WTC11 (cell line): Measurements from ENCODE around the gene COL4A1. TPM values are rescaled to one million over a fixed set of nuclear protein-coding genes. Genes with fewer than 3 reads are reported as not detected.

Experiments used
- ATAC-seq: fragments of 200-7000 bp; cut with Tn5 transposase; 2 replicates; pipeline ENCODE4 v1.10.0; 2021; ENCODE audit warnings: mild to moderate bottlenecking, moderate library complexity
- CTCF ChIA-PET: fragments of 300-600 bp; sonication (Branson Sonifier 250); formaldehyde crosslinking; loops from one replicate; lab custom pipeline; 2021; ENCODE audit warnings: antibody characterized with exemption; lab: Charles Lee
- POLR2A ChIA-PET: fragments of 350-600 bp; sonication (Branson Sonifier 250); formaldehyde crosslinking; loops from one replicate; lab custom pipeline; 2021; ENCODE audit warnings: antibody characterized with exemption; lab: Charles Lee
- DNase-seq: peaks from one replicate; pipeline ENCODE4 v3.0.0; 2021; ENCODE audit warnings: low spot score
- H3K27ac Mint-ChIP-seq: 2 replicates; pipeline ENCODE4 v1.8.0; 2021; ENCODE audit warnings: mixed read lengths
- H3K27me3 Mint-ChIP-seq: 2 replicates; pipeline ENCODE4 v1.8.0; 2021; ENCODE audit warnings: low read depth, mild to moderate bottlenecking, moderate library complexity, mixed read lengths
- H3K36me3 Mint-ChIP-seq: 2 replicates; pipeline ENCODE4 v1.8.0; 2021; ENCODE audit warnings: mixed read lengths
- H3K4me1 Mint-ChIP-seq: 2 replicates; pipeline ENCODE4 v1.8.0; 2022; ENCODE audit warnings: mixed read lengths
- H3K4me3 Mint-ChIP-seq: 2 replicates; pipeline ENCODE4 v1.8.0; 2021; ENCODE audit warnings: mild to moderate bottlenecking, moderate library complexity, mixed read lengths
- H3K9me3 Mint-ChIP-seq: 2 replicates; pipeline ENCODE4 v1.8.0; 2021; ENCODE audit warnings: mixed read lengths
- EMX1 ChIP-seq: fragments of 250-450 bp; sonication (Bioruptor Pico); IDR thresholded peaks from 2 replicates; pipeline ENCODE4 v1.8.0; 2021; ENCODE audit warnings: mild to moderate bottlenecking
- KAT7 ChIP-seq: sonication (generic); formaldehyde crosslinking; IDR thresholded peaks from 2 replicates; pipeline ENCODE4 v1.8.1; 2023; ENCODE audit warnings: missing genetic modification reagents, mild to moderate bottlenecking, borderline replicate concordance
- ZNF121 ChIP-seq: sonication (generic); formaldehyde crosslinking; IDR thresholded peaks from 2 replicates; pipeline ENCODE4 v1.8.0; 2023; ENCODE audit warnings: missing genetic modification reagents
- ZNF263 ChIP-seq: sonication (generic); formaldehyde crosslinking; IDR thresholded peaks from 2 replicates; pipeline ENCODE4 v1.8.1; 2022; ENCODE audit warnings: low read depth, mild to moderate bottlenecking, moderate library complexity, missing genetic modification reagents
- total RNA-seq: library from RNA; stranded (reverse); gene quantifications from 3 replicates; pipeline ENCODE4 v1.2.3, GENCODE V29; 2021
- TF ChIP-seq, protein P1 (sequence below): sonication (generic); formaldehyde crosslinking; IDR thresholded peaks from 2 replicates; pipeline ENCODE4 v1.8.0; 2023; ENCODE audit warnings: missing genetic modification reagents, mild to moderate bottlenecking, borderline replicate concordance
- TF ChIP-seq, protein P2 (sequence below): fragments of 250-450 bp; sonication (Bioruptor Pico); IDR thresholded peaks from 2 replicates; pipeline ENCODE4 v1.9.0; 2021; ENCODE audit warnings: mild to moderate bottlenecking
- TF ChIP-seq, protein P3 (sequence below): sonication (generic); formaldehyde crosslinking; IDR thresholded peaks from 2 replicates; pipeline ENCODE4 v1.8.1; 2022; ENCODE audit warnings: low read depth, missing genetic modification reagents, borderline replicate concordance
- TF ChIP-seq, protein P4 (sequence below): fragments of 250-450 bp; sonication (Bioruptor Pico); IDR thresholded peaks from 2 replicates; pipeline ENCODE4 v1.9.0; 2021; ENCODE audit warnings: mild to moderate bottlenecking, borderline replicate concordance
- TF ChIP-seq, protein P5 (sequence below): sonication (generic); formaldehyde crosslinking; IDR thresholded peaks from 2 replicates; pipeline ENCODE4 v1.8.0; 2023; ENCODE audit warnings: mild to moderate bottlenecking, missing genetic modification reagents

Gene COL4A1
- total RNA-seq, 1 experiment from 2014 or later = 89.6 TPM

DNA sequence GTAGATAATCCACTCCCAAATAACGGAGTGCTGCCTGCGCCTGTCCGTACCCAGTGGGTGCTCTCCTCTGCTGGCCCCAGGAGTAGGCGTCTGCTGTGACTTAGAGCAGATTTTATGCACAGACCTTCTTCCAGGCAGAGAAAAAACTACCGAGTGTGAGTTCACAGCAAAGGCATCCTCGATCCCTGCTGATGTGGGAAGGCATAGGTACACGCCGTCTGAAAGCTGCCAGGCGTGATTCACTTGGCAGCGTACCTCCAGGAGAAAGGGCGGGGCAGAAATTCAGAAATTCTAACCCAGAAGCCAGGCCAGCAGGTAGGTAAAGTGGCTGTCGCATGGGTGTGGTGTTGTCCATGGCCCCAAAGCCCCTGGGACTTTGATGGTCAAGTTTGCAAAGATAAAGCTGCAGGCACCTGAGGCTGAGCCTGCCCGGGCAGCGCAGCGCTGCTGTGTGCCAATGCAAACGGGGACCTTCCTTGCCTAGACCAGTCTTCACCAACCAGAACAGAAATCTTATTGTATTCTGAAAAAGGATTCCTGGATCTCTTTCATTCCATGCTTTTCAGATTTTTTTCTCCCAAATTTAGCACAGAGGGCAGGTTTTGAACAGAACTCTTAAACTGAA, 36.4 kb upstream of the COL4A1 start (continued):
- TF ChIP-seq, protein P1, sequence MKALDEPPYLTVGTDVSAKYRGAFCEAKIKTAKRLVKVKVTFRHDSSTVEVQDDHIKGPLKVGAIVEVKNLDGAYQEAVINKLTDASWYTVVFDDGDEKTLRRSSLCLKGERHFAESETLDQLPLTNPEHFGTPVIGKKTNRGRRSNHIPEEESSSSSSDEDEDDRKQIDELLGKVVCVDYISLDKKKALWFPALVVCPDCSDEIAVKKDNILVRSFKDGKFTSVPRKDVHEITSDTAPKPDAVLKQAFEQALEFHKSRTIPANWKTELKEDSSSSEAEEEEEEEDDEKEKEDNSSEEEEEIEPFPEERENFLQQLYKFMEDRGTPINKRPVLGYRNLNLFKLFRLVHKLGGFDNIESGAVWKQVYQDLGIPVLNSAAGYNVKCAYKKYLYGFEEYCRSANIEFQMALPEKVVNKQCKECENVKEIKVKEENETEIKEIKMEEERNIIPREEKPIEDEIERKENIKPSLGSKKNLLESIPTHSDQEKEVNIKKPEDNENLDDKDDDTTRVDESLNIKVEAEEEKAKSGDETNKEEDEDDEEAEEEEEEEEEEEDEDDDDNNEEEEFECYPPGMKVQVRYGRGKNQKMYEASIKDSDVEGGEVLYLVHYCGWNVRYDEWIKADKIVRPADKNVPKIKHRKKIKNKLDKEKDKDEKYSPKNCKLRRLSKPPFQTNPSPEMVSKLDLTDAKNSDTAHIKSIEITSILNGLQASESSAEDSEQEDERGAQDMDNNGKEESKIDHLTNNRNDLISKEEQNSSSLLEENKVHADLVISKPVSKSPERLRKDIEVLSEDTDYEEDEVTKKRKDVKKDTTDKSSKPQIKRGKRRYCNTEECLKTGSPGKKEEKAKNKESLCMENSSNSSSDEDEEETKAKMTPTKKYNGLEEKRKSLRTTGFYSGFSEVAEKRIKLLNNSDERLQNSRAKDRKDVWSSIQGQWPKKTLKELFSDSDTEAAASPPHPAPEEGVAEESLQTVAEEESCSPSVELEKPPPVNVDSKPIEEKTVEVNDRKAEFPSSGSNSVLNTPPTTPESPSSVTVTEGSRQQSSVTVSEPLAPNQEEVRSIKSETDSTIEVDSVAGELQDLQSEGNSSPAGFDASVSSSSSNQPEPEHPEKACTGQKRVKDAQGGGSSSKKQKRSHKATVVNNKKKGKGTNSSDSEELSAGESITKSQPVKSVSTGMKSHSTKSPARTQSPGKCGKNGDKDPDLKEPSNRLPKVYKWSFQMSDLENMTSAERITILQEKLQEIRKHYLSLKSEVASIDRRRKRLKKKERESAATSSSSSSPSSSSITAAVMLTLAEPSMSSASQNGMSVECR (CRISPR knock-in tag) = no peak
- TF ChIP-seq, protein P2, sequence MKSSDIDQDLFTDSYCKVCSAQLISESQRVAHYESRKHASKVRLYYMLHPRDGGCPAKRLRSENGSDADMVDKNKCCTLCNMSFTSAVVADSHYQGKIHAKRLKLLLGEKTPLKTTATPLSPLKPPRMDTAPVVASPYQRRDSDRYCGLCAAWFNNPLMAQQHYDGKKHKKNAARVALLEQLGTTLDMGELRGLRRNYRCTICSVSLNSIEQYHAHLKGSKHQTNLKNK = no peak
- TF ChIP-seq ZNF263 (CRISPR knock-in tag) = no peak
- TF ChIP-seq KAT7 (CRISPR knock-in tag) = no peak
- TF ChIP-seq EMX1 (CRISPR knock-in tag) = no peak
- TF ChIP-seq, protein P3, sequence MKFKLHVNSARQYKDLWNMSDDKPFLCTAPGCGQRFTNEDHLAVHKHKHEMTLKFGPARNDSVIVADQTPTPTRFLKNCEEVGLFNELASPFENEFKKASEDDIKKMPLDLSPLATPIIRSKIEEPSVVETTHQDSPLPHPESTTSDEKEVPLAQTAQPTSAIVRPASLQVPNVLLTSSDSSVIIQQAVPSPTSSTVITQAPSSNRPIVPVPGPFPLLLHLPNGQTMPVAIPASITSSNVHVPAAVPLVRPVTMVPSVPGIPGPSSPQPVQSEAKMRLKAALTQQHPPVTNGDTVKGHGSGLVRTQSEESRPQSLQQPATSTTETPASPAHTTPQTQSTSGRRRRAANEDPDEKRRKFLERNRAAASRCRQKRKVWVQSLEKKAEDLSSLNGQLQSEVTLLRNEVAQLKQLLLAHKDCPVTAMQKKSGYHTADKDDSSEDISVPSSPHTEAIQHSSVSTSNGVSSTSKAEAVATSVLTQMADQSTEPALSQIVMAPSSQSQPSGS (CRISPR knock-in tag) = no peak

DNA sequence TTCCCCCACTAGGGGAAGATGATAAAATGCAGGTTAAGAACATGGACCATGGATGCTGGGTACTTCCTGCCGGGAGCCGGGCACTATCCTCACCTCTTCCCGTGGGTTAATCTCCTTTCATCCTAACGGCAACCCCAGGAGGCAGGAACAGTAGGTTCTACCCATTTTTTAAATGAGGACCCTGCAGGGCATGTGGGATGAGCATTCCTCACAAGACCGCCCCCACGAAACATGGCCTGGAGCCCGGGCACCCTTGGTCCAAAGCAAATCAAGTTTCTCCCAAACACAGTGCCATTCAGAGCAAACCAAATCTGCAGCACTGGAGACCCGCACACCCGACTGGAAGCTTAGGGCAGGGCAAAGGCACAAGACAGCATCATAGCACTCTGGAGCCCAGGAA, 35.5 kb upstream of the COL4A1 start:
- ATAC-seq (no peak), DNase-seq (no peak)
- Mint-ChIP-seq H3K4me3 (no peak overlapping the region), H3K9me3 (peaks cover 4% of the 10 kb centered on the region), H3K27me3 (no peaks in the 10 kb centered on the region), H3K4me1 (peaks cover 38% of the 10 kb centered on the region), H3K27ac (no peak overlapping the region), H3K36me3 (no peaks in the 10 kb centered on the region)
- ChIA-PET CTCF (interaction anchor here (3.2 kb wide), 1 partner anchor 10 kb away, joined by 16 read pairs; no protein-coding TSS in a partner anchor), POLR2A (no interaction called here)
- TF ChIP-seq, protein P4, sequence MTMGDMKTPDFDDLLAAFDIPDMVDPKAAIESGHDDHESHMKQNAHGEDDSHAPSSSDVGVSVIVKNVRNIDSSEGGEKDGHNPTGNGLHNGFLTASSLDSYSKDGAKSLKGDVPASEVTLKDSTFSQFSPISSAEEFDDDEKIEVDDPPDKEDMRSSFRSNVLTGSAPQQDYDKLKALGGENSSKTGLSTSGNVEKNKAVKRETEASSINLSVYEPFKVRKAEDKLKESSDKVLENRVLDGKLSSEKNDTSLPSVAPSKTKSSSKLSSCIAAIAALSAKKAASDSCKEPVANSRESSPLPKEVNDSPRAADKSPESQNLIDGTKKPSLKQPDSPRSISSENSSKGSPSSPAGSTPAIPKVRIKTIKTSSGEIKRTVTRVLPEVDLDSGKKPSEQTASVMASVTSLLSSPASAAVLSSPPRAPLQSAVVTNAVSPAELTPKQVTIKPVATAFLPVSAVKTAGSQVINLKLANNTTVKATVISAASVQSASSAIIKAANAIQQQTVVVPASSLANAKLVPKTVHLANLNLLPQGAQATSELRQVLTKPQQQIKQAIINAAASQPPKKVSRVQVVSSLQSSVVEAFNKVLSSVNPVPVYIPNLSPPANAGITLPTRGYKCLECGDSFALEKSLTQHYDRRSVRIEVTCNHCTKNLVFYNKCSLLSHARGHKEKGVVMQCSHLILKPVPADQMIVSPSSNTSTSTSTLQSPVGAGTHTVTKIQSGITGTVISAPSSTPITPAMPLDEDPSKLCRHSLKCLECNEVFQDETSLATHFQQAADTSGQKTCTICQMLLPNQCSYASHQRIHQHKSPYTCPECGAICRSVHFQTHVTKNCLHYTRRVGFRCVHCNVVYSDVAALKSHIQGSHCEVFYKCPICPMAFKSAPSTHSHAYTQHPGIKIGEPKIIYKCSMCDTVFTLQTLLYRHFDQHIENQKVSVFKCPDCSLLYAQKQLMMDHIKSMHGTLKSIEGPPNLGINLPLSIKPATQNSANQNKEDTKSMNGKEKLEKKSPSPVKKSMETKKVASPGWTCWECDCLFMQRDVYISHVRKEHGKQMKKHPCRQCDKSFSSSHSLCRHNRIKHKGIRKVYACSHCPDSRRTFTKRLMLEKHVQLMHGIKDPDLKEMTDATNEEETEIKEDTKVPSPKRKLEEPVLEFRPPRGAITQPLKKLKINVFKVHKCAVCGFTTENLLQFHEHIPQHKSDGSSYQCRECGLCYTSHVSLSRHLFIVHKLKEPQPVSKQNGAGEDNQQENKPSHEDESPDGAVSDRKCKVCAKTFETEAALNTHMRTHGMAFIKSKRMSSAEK (CRISPR knock-in tag) = no peak
- TF ChIP-seq ZNF121 (CRISPR knock-in tag) (no peak), KAT7 (CRISPR knock-in tag) (no peak)
- TF ChIP-seq, protein P5, sequence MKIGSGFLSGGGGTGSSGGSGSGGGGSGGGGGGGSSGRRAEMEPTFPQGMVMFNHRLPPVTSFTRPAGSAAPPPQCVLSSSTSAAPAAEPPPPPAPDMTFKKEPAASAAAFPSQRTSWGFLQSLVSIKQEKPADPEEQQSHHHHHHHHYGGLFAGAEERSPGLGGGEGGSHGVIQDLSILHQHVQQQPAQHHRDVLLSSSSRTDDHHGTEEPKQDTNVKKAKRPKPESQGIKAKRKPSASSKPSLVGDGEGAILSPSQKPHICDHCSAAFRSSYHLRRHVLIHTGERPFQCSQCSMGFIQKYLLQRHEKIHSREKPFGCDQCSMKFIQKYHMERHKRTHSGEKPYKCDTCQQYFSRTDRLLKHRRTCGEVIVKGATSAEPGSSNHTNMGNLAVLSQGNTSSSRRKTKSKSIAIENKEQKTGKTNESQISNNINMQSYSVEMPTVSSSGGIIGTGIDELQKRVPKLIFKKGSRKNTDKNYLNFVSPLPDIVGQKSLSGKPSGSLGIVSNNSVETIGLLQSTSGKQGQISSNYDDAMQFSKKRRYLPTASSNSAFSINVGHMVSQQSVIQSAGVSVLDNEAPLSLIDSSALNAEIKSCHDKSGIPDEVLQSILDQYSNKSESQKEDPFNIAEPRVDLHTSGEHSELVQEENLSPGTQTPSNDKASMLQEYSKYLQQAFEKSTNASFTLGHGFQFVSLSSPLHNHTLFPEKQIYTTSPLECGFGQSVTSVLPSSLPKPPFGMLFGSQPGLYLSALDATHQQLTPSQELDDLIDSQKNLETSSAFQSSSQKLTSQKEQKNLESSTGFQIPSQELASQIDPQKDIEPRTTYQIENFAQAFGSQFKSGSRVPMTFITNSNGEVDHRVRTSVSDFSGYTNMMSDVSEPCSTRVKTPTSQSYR (CRISPR knock-in tag) = no peak
